H1 (cell line): ENCODE data around the gene ZNF48. TPM values are rescaled to one million over a fixed set of nuclear protein-coding genes. Genes with fewer than 3 reads are reported as not detected.

ENCODE experiments used
- CTCF ChIA-PET: fragments of 300-600 bp; sonication (Branson Sonifier 250); formaldehyde crosslinking; loops from one replicate; lab custom pipeline; 2021; ENCODE audit not compliant: partially characterized antibody; lab: Charles Lee
- POLR2A ChIA-PET: fragments of 300-600 bp; sonication (Branson Sonifier 250); formaldehyde crosslinking; loops from one replicate; lab custom pipeline; 2021; ENCODE audit warnings: inconsistent platforms; ENCODE audit not compliant: partially characterized antibody; lab: Charles Lee
- DNase-seq, 2 experiments: peaks; one replicate each; pipeline versions ENCODE4 v3.0.0 to v3.0.0-alpha.2; 2010 to 2022; ENCODE audit warnings: low spot score in 2 of 2, low read depth in 1 of 2, mixed read lengths in 1 of 2
- FAIRE-seq: peaks from 2 replicates; lab custom pipeline; 2011; peaks lifted over from hg19 to GRCh38; lab: Jason Lieb, UNC
- H2AFZ ChIP-seq: 2 replicates; pipeline ENCODE4 v1.8.1; 2012; ENCODE audit warnings: low read length, inconsistent platforms
- H2AK5ac ChIP-seq: 2 replicates; pipeline ENCODE4 v1.6.1; 2013; ENCODE audit warnings: low read depth, low read length
- H2BK120ac ChIP-seq: replicated peaks from 2 replicates; pipeline ENCODE3; 2013; ENCODE audit warnings: low read depth, low read length, inconsistent platforms
- H2BK12ac ChIP-seq: 2 replicates; pipeline ENCODE4 v1.6.1; 2013; ENCODE audit warnings: low read depth, low read length
- H2BK15ac ChIP-seq: 2 replicates; pipeline ENCODE4 v1.6.1; 2013; ENCODE audit warnings: low read length
- H2BK20ac ChIP-seq: 2 replicates; pipeline ENCODE4 v1.6.1; 2013; ENCODE audit warnings: low read length
- H2BK5ac ChIP-seq: 2 replicates; pipeline ENCODE4 v1.6.1; 2013; ENCODE audit warnings: low read depth, low read length
- H3K14ac ChIP-seq: 2 replicates; pipeline ENCODE4 v1.6.1; 2013; ENCODE audit warnings: inconsistent platforms; ENCODE audit not compliant: insufficient read length
- H3K18ac ChIP-seq: 2 replicates; pipeline ENCODE4 v1.6.1; 2013; ENCODE audit warnings: low read length; ENCODE audit errors: extremely low read depth
- H3K23ac ChIP-seq: 2 replicates; pipeline ENCODE4 v1.6.1; 2013; ENCODE audit warnings: inconsistent platforms; ENCODE audit not compliant: insufficient read length
- H3K23me2 ChIP-seq: 2 replicates; pipeline ENCODE4 v1.6.1; 2013; ENCODE audit warnings: low read depth, low read length
- H3K27ac ChIP-seq: 2 replicates; pipeline ENCODE4 v1.6.1; 2011; ENCODE audit warnings: low read depth, low read length, inconsistent platforms
- H3K27me3 ChIP-seq, 4 experiments: replicated peaks in 1 of 4; 1 replicate in 1 of 4; 2 replicates in 3 of 4; pipeline versions ENCODE4 v1.6.1 to v1.8.1; 2011 to 2013; ENCODE audit warnings: low read length in 3 of 4, mild to moderate bottlenecking in 3 of 4, inconsistent platforms in 2 of 4, mixed read lengths in 2 of 4, moderate library complexity in 1 of 4; ENCODE audit not compliant: control insufficient read depth in 3 of 4, insufficient read depth in 3 of 4; ENCODE audit errors: extremely low read depth in 1 of 4
- H3K36me3 ChIP-seq, 4 experiments: 2 replicates each; pipeline versions ENCODE4 v1.6.1 to v1.8.1; 2011 to 2013; ENCODE audit warnings: mild to moderate bottlenecking in 4 of 4, low read length in 3 of 4, moderate library complexity in 2 of 4, control low read depth in 1 of 4, inconsistent platforms in 1 of 4; ENCODE audit not compliant: insufficient read depth in 4 of 4, control insufficient read depth in 2 of 4
- H3K4ac ChIP-seq: replicated peaks from 2 replicates; pipeline ENCODE3; 2013; ENCODE audit warnings: low read length, low read depth, mixed read lengths, inconsistent platforms; ENCODE audit not compliant: insufficient read length
- H3K4me1 ChIP-seq, 4 experiments: replicated peaks in 1 of 4; 1 replicate in 1 of 4; 2 replicates in 3 of 4; pipeline versions ENCODE4 v1.6.1 to v1.8.1; 2011 to 2013; ENCODE audit warnings: low read length in 3 of 4, inconsistent platforms in 2 of 4, mixed read lengths in 1 of 4; ENCODE audit not compliant: insufficient read depth in 4 of 4, control insufficient read depth in 3 of 4
- H3K4me2 ChIP-seq, 2 experiments: 2 replicates each; pipeline versions ENCODE4 v1.6.1 to v1.8.1; 2011 to 2013; ENCODE audit warnings: low read depth in 2 of 2, low read length in 2 of 2, control low read depth in 1 of 2, inconsistent platforms in 1 of 2, mild to moderate bottlenecking in 1 of 2; ENCODE audit not compliant: insufficient read depth in 1 of 2
- H3K4me3 ChIP-seq, 4 experiments: fragments of 200-600, 300-600 bp in 1 of 4; sonication (generic), shearing (Covaris generic), sonication (Bioruptor Twin) in 1 of 4; 2 replicates each; pipeline versions ENCODE4 v1.5.1 to v1.8.1; 2011 to 2016; ENCODE audit warnings: low read length in 4 of 4, low read depth in 3 of 4, control low read depth in 2 of 4, inconsistent platforms in 2 of 4, mild to moderate bottlenecking in 2 of 4, mixed read lengths in 1 of 4, moderate library complexity in 1 of 4; ENCODE audit not compliant: insufficient read depth in 2 of 4; ENCODE audit errors: extremely low read depth in 1 of 4
- H3K56ac ChIP-seq: replicated peaks from 2 replicates; pipeline ENCODE3; 2013; ENCODE audit warnings: low read depth, mild to moderate bottlenecking, mixed read lengths, low read length, inconsistent platforms; ENCODE audit not compliant: insufficient read length
- H3K79me1 ChIP-seq: 2 replicates; pipeline ENCODE4 v1.6.1; 2013; ENCODE audit warnings: low read depth, low read length, control low read depth
- H3K79me2 ChIP-seq, 2 experiments: 2 replicates each; pipeline versions ENCODE4 v1.6.1 to v1.8.1; 2012 to 2013; ENCODE audit warnings: low read length in 2 of 2, mild to moderate bottlenecking in 2 of 2, inconsistent platforms in 1 of 2; ENCODE audit not compliant: insufficient read depth in 2 of 2, control insufficient read depth in 1 of 2
- H3K9ac ChIP-seq, 4 experiments: replicated peaks in 1 of 4; 1 replicate in 1 of 4; 2 replicates in 3 of 4; pipeline versions ENCODE4 v1.6.1 to v1.8.1; 2011 to 2013; ENCODE audit warnings: low read depth in 3 of 4, low read length in 3 of 4, control low read depth in 2 of 4, mild to moderate bottlenecking in 2 of 4, moderate library complexity in 2 of 4, inconsistent platforms in 1 of 4; ENCODE audit errors: extremely low read depth in 1 of 4
- H3K9me3 ChIP-seq, 2 experiments: 2 replicates each; pipeline versions ENCODE4 v1.6.1 to v1.8.1; 2012 to 2013; ENCODE audit warnings: mild to moderate bottlenecking in 2 of 2, moderate library complexity in 2 of 2, control low read depth in 1 of 2, inconsistent platforms in 1 of 2, low read depth in 1 of 2, low read length in 1 of 2, mixed read lengths in 1 of 2; ENCODE audit not compliant: insufficient read depth in 2 of 2
- H4K20me1 ChIP-seq, 2 experiments: replicated peaks in 1 of 2; 2 replicates each; pipeline versions ENCODE3 to v1.8.1; 2011 to 2013; ENCODE audit warnings: inconsistent platforms in 2 of 2, low read length in 2 of 2, mild to moderate bottlenecking in 1 of 2; ENCODE audit not compliant: insufficient read depth in 2 of 2, control insufficient read depth in 1 of 2
- H4K5ac ChIP-seq: 2 replicates; pipeline ENCODE4 v1.6.1; 2013; ENCODE audit warnings: low read length, low read depth, mixed read lengths, inconsistent platforms; ENCODE audit not compliant: insufficient read length
- H4K8ac ChIP-seq: 2 replicates; pipeline ENCODE4 v1.8.0; 2013; ENCODE audit warnings: mild to moderate bottlenecking, moderate library complexity, low read length, inconsistent platforms; ENCODE audit not compliant: insufficient read depth; ENCODE audit errors: extremely low read depth
- H4K91ac ChIP-seq: replicated peaks from 2 replicates; pipeline ENCODE3; 2013; ENCODE audit warnings: low read length, mixed read lengths, inconsistent platforms; ENCODE audit not compliant: insufficient read length
- ASH2L ChIP-seq: fragments of 200-600, 300-600 bp; sonication (generic); IDR thresholded peaks from one replicate; pipeline ENCODE4 v1.7.1; 2017; ENCODE audit warnings: low read length
- E2F6 ChIP-seq: IDR thresholded peaks from 2 replicates; pipeline ENCODE4 v1.6.1; 2012; ENCODE audit warnings: inconsistent platforms
- EGR1 ChIP-seq: IDR thresholded peaks from 2 replicates; pipeline ENCODE4 v1.6.1; 2011; ENCODE audit warnings: low read depth, low read length, borderline replicate concordance
- GABPA ChIP-seq: IDR thresholded peaks from 2 replicates; pipeline ENCODE4 v1.6.1; 2011; ENCODE audit warnings: mild to moderate bottlenecking, low read length, moderate library complexity, borderline replicate concordance; ENCODE audit not compliant: insufficient read depth
- JUN ChIP-seq: IDR thresholded peaks from 2 replicates; pipeline ENCODE4 v1.6.1; 2011; ENCODE audit warnings: low read depth, mild to moderate bottlenecking, improper control_type of control experiment, low read length
- NANOG ChIP-seq: IDR thresholded peaks from 2 replicates; pipeline ENCODE4 v1.6.1; 2011; ENCODE audit warnings: low read length, low read depth, mild to moderate bottlenecking, inconsistent platforms; ENCODE audit not compliant: insufficient read depth, poor library complexity, severe bottlenecking
- RBBP5 ChIP-seq: IDR thresholded peaks from 2 replicates; pipeline ENCODE4 v1.7.1; 2012; ENCODE audit warnings: low read depth, mild to moderate bottlenecking, inconsistent platforms, low read length, moderate library complexity, borderline replicate concordance
- RFX5 ChIP-seq: IDR thresholded peaks from 2 replicates; pipeline ENCODE4 v1.6.1; 2011; ENCODE audit warnings: low read depth, low read length, improper control_type of control experiment, borderline replicate concordance
- RNF2 ChIP-seq: fragments of 200-900, 300-1000 bp; sonication (generic); IDR thresholded peaks from 2 replicates; pipeline ENCODE4 v1.7.1; 2016; ENCODE audit warnings: borderline replicate concordance, low read depth, mild to moderate bottlenecking, antibody characterized with exemption, low read length; ENCODE audit not compliant: poor library complexity, severe bottlenecking; ENCODE audit errors: missing control alignments
- SP1 ChIP-seq: IDR thresholded peaks from 2 replicates; pipeline ENCODE4 v1.6.1; 2011; ENCODE audit warnings: low read depth, low read length
- TAF1 ChIP-seq: IDR thresholded peaks from 2 replicates; pipeline ENCODE4 v1.6.1; 2011; ENCODE audit warnings: mild to moderate bottlenecking, low read depth, low read length
- TAF7 ChIP-seq: optimal IDR thresholded peaks from 2 replicates; pipeline ENCODE3; 2011; ENCODE audit warnings: low read depth, mild to moderate bottlenecking, inconsistent platforms, low read length, moderate library complexity, borderline replicate concordance
- TCF12 ChIP-seq: IDR thresholded peaks from 2 replicates; pipeline ENCODE4 v1.6.1; 2011; ENCODE audit warnings: low read depth, mild to moderate bottlenecking, low read length
- WGBS, 2 experiments: shearing (Covaris generic) in 1 of 2; methylation state at CpG; one replicate each; pipeline versions ENCODE4 v1.1.6 to v1.1.7; 2013 to 2015; ENCODE audit warnings: low lambda C conversion rate in 2 of 2, mixed read lengths in 2 of 2, inconsistent platforms in 1 of 2, low coverage in 1 of 2, missing lambda C conversion rate in 1 of 2; ENCODE audit not compliant: insufficient replicate concordance in 2 of 2, insufficient coverage in 1 of 2, insufficient read length in 1 of 2; ENCODE audit errors: extremely low coverage in 1 of 2, missing lambda C conversion rate in 1 of 2; 5-methylcytosine and 5-hydroxymethylcytosine counted together
- polyA plus RNA-seq, 7 experiments: library from polyadenylated mRNA; depleted of rRNA in 3 of 7; stranded (reverse) in 5 of 7; unstranded in 2 of 7; fragments of >200 nt in 5 of 7; fragments of 200-250 nt in 2 of 7; gene quantifications; 1 replicate in 5 of 7; 2 replicates in 1 of 7; 4 replicates in 1 of 7; pipeline versions ENCODE4 v1.2.1 to v1.2.3, GENCODE V29; 2011 to 2013; ENCODE audit warnings: missing spikeins in 2 of 7, mixed read lengths in 2 of 7
- total RNA-seq: library from RNA; stranded (reverse); fragmentation: NEBNext Ultra II Directional; extraction: Animal tissue kit (Norgen Biotek cat#: 25700); gene quantifications from 2 replicates; pipeline ENCODE4 v1.2.1, GENCODE V29; 2021

ZNF48 gene
- total and polyA plus RNA-seq, 2 of the 8 experiments (the other 6 are each of a cell fraction or from before 2014, with no cell fraction given): 30.4 to 41.2 TPM

GRCh38 chr16:30361180-30361579, 34.0 kb upstream of the ZNF48 start:
- 92% methylated on average over 7 of the region's 7 CpGs; no CpG with 5 or more reads in 1 of the 2 experiments for WGBS, 2 experiments
- Histone ChIP-seq H3K14ac (no peak overlapping the region), H2BK5ac (no peak overlapping the region), H3K4ac (no peak overlapping the region), H4K5ac (no peak overlapping the region), H2BK15ac (no peak overlapping the region), H3K79me2 (no peaks in the 10 kb centered on the region; a peak in 1 of 4 replicates), H3K56ac (no peak overlapping the region), H4K91ac (no peak overlapping the region), H3K36me3 (peaks cover 0 to 4% (median 3%) of the 10 kb centered on the region in 4 experiments; a peak in 3 of 8 replicates), H3K4me1 (peaks cover 0 to 1% (median under 1%) of the 10 kb centered on the region in 4 experiments; a peak in 5 of 7 replicates), H3K23me2 (no peaks in the 10 kb centered on the region), H3K23ac (no peak overlapping the region), H3K27me3 (no peaks in the 10 kb centered on the region), H3K9ac (no peak overlapping the region), H3K27ac (no peak overlapping the region), H3K4me2 (no peak overlapping the region), H2AK5ac (no peak overlapping the region), H3K18ac (no peak overlapping the region), H3K9me3 (no peaks in the 10 kb centered on the region), H3K4me3 (no peak overlapping the region), H2BK120ac (no peak overlapping the region), H2BK20ac (no peak overlapping the region), H2BK12ac (no peak overlapping the region), H4K8ac (no peak overlapping the region), H2AFZ (no peak overlapping the region), H3K79me1 (peaks cover 2% of the 10 kb centered on the region; the same call in 1 of the 2 replicates), H4K20me1 (peaks cover 4 to 15% of the 10 kb centered on the region in 2 experiments)
- DNase-seq (no peak), FAIRE-seq (no peak)
- CTCF ChIA-PET: interaction anchor here (1.7 kb wide), 2 partner anchors 10 to 38 kb away, joined by 3 to 4 read pairs; no protein-coding TSS in a partner anchor
- POLR2A ChIA-PET: interaction anchor here (7.9 kb wide), 1 partner anchor 8 kb away, joined by 79 read pairs; the partner anchor contains the start of gene TBC1D10B
- TF ChIP-seq RNF2 (no peak), TAF1 (no peak), ASH2L (no peak), E2F6 (no peak), EGR1 (no peak), JUN (no peak), TCF12 (no peak), RBBP5 (no peak), NANOG (no peak), SP1 (no peak), TAF7 (no peak), GABPA (no peak), RFX5 (no peak)
